Left kidney (tissue), 2 donors: ENCODE results near the gene BMP7. TPM values are rescaled to one million over a fixed set of nuclear protein-coding genes. Genes with fewer than 3 reads are reported as not detected.

Experiments used
- DNase-seq: peaks from one replicate; pipeline ENCODE4 v3.0.0-alpha.2; 2013
- polyA plus RNA-seq: library from polyadenylated mRNA; unstranded; fragments of 120-200 nt; gene quantifications from one replicate; pipeline ENCODE4 v1.2.1, GENCODE V29; 2013; ENCODE audit not compliant: insufficient read length

Gene BMP7
- polyA plus RNA-seq, 1 donor, result 62.4 TPM

DNA sequence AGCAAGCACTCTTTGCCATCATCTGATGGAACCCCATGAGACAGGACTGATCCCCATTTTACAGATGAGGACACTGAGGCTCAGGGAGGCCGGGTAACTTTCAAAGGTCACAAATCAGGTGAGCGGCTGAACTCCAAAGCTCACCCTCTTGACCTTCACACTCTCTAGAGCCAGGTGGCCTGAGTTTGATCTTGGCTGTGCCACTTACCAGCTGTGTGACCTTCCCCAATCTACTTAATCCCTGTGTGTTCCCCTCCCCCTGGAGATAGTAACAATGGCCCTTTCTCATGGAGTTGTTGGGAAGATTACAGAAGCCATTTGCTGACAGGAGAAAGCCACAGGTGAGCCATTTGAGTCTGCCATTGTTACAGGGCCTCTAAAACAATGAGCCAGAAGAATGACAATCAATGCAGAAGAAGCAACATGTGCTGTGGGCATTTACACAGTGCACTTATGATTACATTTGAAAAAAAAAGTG, 34.5 kb downstream of the BMP7 start:
- DNase-seq, result no peak

DNA sequence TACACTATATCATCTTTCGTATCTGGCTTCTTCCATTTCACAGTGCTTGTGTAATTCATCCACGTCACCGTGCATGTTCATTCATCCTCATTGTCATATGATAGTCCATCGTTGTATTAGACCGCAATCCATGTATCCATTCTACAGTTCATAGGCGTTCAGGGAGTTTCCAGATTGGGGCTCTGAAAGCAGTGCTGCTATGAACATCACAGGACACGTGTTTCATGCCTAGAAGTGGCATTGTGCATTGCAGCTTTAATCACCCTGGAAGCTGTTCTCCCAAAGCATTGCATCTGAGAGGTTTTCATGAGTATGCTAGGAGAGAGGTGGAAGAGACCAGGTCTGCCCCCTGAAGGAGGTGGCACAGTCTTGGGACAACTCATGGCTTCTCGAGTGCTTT, 35.3 kb downstream of the BMP7 start:
- no peak for DNase-seq

DNA sequence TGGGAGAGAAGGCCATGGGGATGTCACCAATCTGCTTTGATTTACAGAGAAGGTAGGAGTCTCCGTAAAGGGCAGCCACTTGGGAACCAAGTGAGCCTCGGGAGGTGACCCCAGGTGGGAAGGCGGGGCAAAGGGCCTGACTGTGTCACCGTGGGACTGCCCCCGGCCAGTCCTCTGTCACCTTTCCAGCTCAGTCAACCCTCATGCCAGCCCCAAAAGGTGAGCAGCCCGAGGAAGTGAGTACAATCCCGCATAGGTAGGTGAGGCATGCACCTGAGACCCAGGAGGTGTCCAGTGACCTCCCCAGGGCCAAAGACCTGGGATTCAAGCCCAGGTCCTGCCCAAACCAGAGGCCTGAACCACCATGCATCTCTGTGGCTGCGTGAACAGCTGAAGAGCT, 36.2 kb downstream of the BMP7 start:
- DNase-seq, result no peak

DNA sequence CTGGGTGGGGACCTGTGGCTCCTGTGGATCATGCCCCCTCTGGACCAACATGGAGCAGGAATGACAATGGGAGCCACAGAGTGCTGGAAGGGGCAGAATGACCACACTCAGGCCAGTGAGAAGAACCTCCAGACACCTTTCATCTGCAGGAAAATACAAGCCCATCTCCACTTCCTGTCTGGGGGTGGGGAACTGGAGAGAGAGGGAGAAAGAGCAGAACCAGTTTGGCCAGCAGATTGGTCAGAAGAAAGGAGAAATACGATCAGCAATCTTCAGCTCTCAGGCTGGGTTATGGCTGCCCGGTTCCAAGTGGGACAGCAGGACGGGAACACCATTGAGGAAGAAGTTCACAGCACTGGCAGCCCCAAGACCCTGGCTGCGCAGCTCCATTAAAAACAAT, 37.0 kb downstream of the BMP7 start:
- no peak for DNase-seq

DNA sequence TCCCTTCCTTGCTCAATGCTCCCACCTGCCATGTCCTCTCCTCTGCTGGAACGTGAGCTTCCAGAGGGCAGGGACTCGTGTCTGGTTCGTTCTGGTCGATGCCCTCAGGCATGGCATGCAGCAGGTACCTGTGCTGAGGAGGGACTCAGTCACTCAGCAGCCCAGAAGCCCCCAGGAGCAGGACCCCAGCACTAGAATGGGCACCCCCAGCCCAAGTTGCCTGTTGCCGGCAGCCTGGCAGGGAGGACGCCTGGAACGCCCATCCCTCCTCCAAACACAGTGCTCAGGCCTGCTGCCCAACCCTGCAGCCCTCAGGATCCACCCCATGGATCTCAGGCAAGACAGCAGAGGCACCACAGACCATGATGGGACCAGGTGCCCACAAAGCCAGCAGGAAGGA, 40.6 kb downstream of the BMP7 start:
- DNase-seq, result no peak

DNA sequence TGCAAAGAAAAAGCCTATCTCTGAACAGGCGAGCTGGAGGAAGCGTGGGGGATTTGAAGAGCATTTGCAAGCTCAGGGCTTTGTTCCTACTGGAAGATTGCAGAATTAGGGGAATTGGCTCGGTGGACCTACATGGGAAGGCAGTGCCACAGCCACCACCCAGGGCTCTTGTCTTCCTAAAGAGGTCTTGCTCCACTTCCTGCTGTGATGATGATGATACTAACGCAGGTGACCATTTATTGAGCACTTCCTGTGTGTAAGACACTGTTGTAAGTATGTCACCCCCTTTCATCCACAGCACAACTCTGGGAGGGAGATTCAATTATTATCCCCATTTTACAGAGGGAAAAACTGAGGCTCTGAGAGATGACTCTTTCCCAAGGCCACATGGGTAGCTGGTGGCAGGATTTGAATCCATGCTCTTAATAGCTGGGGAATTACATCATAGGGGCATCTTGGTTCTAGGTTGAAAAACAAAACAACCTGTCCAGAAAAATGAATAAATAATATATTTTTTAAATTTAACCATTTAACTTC, 41.2 kb downstream of the BMP7 start:
- no peak for DNase-seq

DNA sequence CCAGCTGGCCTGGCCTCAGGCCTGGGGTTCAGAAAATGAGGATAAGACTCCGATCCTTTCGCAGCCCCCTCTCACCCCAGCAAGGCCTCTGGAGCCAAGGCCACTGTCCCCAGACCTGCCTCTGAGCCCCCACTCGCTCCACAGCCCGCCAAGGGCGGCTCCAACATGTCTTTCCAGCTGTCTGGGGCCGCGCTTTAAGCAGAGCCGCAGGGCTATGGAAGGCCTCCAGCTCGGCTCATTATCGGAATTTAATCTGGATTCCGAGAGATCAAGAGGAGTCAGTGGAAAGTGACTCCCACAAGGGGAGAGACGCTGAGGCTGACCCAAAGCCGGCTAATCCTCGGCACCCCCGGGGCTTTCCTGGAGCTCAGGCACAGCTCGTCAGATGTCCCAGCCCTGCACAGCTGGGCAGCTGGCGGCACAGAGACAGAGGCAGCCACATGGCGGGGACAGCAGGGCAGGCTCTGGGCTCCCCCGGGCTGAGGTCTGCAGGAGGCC, 41.8 kb downstream of the BMP7 start:
- no peak for DNase-seq

DNA sequence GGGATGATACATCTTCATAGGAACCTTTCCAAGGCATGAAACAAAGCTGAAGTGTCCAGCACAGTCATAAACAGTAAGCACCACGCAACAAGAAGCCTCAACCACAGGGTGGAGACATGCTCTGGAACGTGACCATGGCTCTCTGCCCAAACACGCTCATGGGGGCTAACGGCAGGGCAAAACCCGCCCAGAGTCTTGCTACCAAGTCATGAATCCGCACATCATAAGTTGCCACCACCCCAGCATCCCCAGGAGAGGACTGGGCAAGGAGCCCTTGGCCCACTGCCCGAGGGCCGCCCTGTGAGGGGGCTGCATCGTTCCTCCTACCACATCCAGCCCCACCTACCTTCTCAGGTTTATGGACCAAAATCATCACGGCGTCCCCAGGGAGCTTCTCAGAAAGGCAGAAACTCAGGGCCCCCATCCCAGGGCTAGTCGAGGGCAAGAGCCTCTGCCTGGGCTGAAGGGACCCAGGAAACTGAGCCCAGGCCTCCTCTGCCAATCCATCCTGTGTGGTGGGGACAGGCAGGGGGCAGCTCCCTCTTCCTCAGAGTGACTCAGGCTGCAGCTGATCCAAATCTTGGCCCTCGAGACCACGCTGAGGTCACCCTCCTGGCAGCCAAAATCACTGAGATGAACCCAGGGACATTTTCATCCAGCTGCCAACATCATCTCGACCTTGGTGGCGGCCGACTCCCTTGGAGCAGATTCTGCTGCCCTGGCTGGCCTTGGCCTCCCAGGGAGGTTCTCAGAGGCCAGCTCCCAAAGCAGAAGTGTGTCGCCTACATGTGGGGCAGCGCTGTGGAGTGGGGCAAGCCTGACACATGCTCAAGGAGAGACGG, 42.6 kb downstream of the BMP7 start:
- DNase-seq, result no peak

DNA sequence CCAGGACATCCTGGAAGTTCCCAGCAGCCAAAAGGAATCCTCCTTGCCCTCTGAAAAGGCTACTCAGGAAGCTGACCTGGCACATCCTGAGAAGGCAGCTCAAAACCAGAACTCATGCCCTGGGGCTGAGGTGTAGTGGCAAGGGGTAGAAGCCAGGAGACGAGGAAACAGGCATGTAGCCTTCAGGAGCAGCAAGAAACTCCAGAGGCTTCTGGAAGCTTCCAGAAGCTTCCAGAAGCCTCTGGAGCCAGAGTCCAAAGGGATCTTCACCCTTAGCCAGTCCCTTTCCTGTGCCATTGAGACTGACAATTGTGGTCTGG, 43.9 kb downstream of the BMP7 start:
- no peak for DNase-seq

DNA sequence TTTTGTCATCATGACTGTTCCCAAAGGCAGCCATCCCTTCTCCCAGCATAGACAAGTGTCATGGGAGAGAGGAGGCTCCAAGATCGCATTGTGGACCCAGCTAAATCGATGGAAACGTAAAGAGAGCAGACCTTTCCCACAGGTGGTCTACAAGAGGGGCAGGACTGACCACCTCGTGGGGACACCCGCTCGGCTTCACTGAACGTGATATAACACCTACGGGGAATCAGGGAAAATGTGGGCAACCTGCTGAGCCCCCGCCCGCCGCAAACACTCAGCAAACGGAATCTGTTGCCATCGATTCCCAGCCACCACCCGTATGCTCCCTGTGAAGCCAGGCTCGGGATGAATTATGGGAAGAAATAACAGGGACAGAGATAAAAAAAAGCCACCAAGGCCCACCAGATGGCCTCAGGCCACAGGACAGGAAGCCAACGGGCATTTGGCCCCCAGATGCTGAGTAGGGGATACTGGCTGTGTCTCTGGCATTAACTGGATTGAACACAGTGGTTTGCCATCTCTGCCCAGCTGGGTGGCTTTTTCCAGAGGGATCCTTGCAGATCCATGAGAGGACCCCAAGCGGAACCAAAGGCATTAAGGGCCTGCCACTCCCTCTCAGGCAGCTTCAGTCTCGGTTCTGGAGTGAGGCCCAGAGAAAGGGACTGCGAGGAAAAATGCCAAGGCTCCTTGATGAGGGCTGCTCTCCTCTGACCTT, 44.4 kb downstream of the BMP7 start:
- DNase-seq, result no peak

DNA sequence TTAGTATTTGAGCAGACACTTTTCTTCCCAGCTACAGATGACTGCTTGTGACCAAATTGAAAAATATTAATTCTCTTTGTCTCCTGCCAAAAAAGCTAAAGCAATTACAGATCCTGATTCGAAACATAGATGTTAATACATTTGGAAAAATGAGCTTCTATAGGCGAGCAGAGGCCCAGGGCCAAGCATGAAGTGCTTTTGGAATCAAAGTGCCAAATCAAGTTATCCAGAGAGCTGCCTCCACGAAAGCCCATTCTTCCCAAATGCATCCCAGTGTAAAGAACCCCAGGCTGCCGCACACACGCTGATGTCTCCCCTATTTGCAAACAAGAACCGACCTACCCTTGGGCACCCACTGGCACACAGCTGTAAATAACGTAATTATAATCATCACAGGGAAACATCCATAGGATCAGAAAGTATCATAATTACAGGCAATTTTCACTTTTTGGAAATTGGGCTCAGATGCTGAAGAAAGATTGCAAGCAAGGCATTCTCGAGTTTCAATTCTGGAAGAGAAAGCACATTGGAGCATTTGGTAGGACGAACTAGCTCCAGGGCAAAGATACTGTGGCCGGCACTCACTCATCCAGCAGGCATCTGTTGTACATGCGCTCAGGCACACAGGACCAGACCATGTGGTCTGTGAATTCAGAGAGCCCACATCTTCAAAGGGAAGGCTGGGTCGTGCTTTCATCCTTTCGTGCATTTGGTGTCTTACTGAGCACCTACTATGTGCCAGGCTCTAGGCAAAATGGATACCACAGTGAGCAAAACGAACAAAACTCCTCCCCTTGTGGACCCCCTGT, 45.9 kb downstream of the BMP7 start:
- DNase-seq, result no peak

DNA sequence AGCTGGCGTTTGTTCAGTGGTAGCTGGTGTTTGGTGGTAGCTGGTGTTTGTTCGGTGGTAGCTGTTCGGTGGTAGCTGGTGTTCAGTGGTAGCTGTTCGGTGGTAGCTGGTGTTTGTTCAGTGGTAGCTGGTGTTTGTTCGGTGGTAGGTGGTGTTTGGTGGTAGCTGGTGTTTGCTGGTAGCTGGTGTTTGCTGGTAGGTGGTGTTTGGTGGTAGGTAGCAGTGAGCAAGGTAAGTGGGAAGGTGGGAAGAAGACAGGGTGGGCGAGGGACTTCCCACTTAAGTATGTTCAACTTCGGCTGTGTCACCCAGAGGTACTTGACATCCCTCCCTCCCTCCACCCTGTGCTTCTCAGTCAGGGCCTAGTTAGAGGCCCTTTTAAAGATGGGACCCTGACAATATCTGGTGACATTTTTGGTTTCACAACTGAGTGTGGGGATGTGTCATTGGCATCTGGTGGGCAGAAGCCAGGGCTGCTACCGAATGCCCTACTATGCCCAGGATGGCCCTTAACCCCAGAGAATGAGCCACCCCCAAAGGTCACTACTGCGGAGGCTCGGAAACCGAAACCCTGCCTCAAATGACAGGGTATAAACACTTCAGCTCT, 47.3 kb downstream of the BMP7 start:
- no peak for DNase-seq

DNA sequence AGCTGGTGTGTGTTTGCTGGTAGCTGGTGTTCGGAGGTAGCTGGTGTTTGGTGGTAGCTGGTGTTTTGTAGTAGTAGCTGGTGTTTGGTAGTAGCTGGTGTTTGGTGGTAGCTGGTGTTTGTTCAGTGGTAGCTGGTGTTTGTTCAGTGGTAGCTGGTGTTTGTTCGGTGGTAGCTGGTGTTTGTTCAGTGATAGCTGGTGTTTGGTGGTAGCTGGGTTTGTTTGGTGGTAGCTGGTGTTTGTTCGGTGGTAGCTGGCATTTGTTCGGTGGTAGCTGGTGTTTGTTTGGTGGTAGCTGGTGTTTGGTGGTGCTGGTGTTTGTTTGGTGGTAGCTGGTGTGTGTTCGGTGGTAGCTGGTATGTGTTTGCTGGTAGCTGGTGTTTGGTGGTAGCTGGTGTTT, 48.0 kb downstream of the BMP7 start:
- DNase-seq, result no peak

DNA sequence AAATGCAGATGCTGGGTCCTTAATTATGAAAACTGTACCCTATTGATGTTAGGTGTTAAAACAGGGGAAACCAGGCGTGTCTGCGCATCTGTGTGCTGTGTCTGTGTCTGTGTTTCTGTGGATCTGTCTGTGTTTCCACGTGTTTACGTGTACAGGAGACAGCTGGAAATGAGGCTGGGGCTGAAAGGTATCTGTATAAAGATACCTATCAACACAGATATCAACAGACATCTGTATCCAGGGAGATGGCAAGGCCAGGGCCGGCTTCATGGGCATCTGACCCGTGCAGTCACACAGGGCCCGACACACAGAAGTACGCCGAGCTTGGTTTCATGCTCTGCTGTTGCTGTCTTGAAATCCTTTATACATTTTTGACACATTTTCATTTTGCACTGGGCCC, 48.6 kb downstream of the BMP7 start:
- no peak for DNase-seq

DNA sequence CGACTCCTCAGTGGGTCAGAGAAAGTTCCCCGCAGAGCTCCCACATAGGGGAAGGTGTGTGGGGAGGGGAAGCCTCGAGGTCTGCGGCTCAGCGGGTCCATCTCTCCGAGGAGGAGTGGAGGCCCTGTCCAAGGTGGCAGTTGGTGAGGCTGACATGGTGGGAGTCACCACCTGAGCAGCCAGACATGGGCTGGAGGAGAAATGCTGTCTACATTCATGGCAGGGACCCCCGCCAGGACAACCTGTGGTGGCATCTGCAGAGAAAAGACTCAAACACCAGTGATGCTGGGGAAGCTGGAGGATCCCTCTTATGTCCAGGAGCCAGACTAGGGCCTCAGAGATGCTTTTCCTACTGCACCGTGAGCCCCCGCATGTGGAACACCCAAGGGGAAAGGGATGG, 49.8 kb downstream of the BMP7 start:
- no peak for DNase-seq

DNA sequence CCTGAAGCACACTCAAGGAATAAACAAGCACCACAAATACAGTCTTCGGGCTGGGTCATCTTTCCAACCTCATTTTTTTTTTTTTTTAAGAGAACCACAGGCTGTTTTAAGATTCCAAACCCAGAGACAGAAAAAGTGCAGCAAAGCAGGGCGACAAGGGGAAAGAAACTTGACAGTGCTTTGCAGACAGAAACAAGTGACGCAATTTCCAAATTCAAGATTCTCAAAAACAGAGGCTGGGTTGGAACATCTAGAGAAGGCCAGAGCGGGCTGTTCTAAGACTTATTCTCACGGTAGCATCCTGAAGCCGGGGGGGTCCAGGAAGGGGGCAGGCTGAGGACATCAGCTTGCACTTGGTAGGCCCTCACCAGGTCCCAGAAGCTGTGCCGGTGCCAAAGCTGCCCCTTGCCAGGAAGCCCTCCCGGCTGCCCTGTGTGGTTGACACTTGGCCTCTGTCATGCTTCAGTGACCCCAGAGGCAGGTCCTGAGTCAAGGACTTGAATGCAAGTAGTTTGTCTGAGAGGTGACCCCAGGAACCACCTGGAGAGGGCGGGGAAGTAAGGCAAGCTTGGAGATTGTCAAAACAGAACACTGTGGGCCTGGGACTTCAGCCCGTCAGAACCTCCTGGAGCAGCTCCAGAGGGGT, 50.5 kb downstream of the BMP7 start:
- no peak for DNase-seq

DNA sequence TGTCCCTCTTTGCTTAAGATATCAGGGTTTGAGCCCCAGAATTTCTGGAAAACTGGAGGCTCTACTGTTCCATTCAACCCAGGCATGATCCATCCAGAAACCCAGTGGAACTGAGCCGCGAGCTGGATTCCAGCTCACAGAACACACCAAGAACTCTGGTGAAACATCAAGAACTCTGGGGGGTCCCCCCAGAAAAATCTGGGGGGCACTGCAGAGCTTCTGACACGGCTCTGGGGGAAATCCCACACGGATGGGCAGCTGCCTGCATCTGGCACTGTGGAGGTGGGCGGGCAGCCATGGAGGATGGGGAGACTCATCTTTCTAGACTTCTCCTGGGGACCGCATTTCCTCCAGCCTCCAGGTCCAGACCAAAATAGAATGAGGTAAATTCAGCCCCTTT, 51.0 kb downstream of the BMP7 start:
- DNase-seq, result no peak

DNA sequence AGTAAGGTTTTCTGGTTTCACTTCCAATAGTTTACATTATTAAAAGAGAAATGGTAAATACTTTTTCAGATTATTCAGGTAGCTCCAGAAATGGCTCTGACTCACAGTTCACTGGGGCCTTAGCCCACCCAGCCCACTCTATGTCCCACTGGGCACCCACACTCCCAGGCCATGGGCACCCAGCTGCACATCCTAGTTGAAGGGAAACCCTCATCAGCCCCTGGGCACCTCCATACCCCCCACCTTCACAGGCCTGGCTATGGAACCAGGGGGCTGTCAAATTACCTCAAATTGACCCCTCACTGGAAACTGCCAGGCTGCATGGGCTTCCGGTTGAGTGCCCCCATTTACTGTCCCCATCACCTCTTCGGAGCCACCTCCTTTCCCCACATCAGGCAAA, 51.5 kb downstream of the BMP7 start:
- DNase-seq, result no peak

DNA sequence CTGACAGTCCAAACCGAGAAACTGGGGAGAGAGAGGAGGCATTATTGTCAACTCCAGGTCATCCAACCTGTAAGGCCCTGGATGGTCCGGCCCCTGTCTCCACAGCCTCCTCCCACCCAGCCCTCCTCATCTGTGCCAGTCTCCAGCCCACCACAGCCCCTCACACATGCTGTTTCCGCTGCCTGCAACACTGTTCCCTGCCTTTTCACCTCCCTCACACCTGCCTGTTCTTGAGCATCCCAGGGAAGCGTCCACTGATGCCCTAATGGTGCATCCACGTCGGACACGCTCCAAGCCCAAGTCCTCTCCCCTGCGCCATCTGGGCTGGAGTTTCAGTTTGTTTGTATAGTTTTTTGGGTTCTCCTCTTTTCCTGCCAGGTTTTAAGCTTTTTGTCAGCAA, 52.0 kb downstream of the BMP7 start:
- no peak for DNase-seq

DNA sequence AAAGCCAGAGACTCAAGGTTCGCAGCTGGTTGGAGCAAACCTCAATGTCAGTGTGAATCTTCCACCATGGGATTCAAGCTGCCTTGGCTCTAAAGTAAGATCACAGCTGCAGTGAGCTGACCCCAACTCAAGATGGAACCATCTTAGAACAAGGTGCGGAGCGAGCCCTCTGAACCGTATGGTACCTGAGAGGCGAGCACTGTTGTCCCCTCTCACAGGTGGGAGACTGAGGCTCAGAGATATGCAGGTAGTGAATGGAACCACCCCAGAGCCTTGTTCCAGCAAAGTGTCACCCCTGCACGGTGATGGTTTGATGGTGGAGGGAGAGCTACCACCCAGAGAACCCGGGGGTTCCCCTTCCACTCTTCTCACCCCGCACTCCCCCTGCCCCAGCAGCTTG, 52.5 kb downstream of the BMP7 start:
- no peak for DNase-seq

DNA sequence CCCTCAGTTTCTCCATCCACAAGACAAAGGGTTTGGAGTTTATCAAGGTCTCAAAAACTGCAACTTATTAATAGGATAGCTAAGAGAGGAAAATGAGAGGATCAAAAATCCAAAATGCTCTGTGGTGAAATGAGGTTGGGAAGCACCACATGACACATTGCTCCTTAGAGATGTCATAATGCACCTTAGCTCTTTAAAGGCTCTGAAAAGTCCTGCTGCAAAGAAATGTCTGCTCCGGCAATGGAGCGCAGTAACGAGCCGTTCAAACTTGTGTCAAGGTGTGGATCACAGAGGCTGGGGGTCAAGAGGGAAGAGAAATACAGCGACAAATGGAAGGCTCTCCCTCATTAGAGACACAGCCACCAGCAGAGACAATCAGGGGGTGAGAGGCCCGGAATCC, 53.1 kb downstream of the BMP7 start:
- no peak for DNase-seq
